Glomerular endothelial cell (primary cell): Measurements from ENCODE around the gene CRYAB. TPM values are rescaled to one million over a fixed set of nuclear protein-coding genes. Genes with fewer than 3 reads are reported as not detected.
"Not testable (repeated sequence)": the region's sequence is repeated elsewhere in the genome, so short reads cannot be mapped to it uniquely, and the experiment has no call there.

Experiments
- DNase-seq: peaks from one replicate; pipeline ENCODE4 v3.0.0-alpha.2; 2011; ENCODE audit warnings: low read depth, low spot score; ENCODE audit errors: extremely low read depth
- total RNA-seq: library from RNA; depleted of rRNA; stranded (reverse); fragments of >200 nt; gene quantifications from 2 replicates; pipeline ENCODE4 v1.2.3, GENCODE V29; 2015

CRYAB gene
- total RNA-seq, 1 donor from 2014 or later = 5.0 TPM

GRCh38 chr11:111910676-111911562, 651 bp downstream of the CRYAB start:
- DNase-seq = no peak

GRCh38 chr11:111909378-111909777, 2.2 kb downstream of the CRYAB start:
- no peak for DNase-seq

GRCh38 chr11:111908639-111909305, 2.8 kb downstream of the CRYAB start:
- DNase-seq = no peak

GRCh38 chr11:111906680-111907079, 4.9 kb downstream of the CRYAB start:
- no peak for DNase-seq

- DNase-seq = no peak
Observed at GRCh38 chr11:111905411-111905810, 6.2 kb downstream of the CRYAB start.

GRCh38 chr11:111886844-111887243, 24.7 kb downstream of the CRYAB start:
- no peak for DNase-seq

GRCh38 chr11:111886032-111886431, 25.5 kb downstream of the CRYAB start:
- DNase-seq = no peak

- not testable (repeated sequence) for DNase-seq
Observed at GRCh38 chr11:111885053-111885452, 26.5 kb downstream of the CRYAB start.

- no peak for DNase-seq
Observed at GRCh38 chr11:111882202-111882601, 29.4 kb downstream of the CRYAB start.

GRCh38 chr11:111879637-111879960, 32.0 kb downstream of the CRYAB start:
- DNase-seq = no peak

- DNase-seq = peak; percentile 80
Observed at GRCh38 chr11:111878849-111879636, 32.5 kb downstream of the CRYAB start, which contains the start of the genes CFAP68 and FDXACB1. TSS of gene CFAP68 (plus strand) at chr11:111879541. CDS start at chr11:111879561, 20 bp downstream. TSS of gene FDXACB1 (minus strand) at chr11:111879165. CDS start at chr11:111879132, 33 bp downstream.

GRCh38 chr11:111878385-111878848, 33.2 kb downstream of the CRYAB start:
- DNase-seq = peak; percentile 9

GRCh38 chr11:111871693-111872161, 39.8 kb downstream of the CRYAB start:
- no peak for DNase-seq

- DNase-seq = no peak
Observed at GRCh38 chr11:111870886-111871692, 40.5 kb downstream of the CRYAB start, which contains the start of gene ALG9. TSS of gene ALG9 (minus strand) at chr11:111871581. CDS start at chr11:111871482, 99 bp downstream.

- DNase-seq = no peak
Observed at GRCh38 chr11:111870522-111870885, 41.1 kb downstream of the CRYAB start.

GRCh38 chr11:111870113-111870512, 41.5 kb downstream of the CRYAB start:
- no peak for DNase-seq

- no peak for DNase-seq
Observed at GRCh38 chr11:111860257-111860656, 51.3 kb downstream of the CRYAB start.
